Posterior cingulate gyrus (tissue), 11 donors: ENCODE measurements around the gene ZNF277.
"Not testable (repeated sequence)": the region's sequence is repeated elsewhere in the genome, so short reads cannot be mapped to it uniquely, and the experiment has no call there.

Experiments
- DNase-seq, 10 donors: peaks; one replicate each; pipeline versions ENCODE4 v3.0.0 to v3.0.0-alpha.2; 2020 to 2021; ENCODE audit warnings: mixed read lengths in 3 of 10
- intact Hi-C: fragments of 100-400 bp; cut with DNase I; formaldehyde crosslinking; loops from one replicate; pipeline ENCODE4 v1.15.1; 2023

ZNF277 gene

GRCh38 chr7:112282476-112283188 is 76.1 kb downstream of the ZNF277 start:
- intact Hi-C loops, result no loop called here
- DNase-seq, result no peak

DNA sequence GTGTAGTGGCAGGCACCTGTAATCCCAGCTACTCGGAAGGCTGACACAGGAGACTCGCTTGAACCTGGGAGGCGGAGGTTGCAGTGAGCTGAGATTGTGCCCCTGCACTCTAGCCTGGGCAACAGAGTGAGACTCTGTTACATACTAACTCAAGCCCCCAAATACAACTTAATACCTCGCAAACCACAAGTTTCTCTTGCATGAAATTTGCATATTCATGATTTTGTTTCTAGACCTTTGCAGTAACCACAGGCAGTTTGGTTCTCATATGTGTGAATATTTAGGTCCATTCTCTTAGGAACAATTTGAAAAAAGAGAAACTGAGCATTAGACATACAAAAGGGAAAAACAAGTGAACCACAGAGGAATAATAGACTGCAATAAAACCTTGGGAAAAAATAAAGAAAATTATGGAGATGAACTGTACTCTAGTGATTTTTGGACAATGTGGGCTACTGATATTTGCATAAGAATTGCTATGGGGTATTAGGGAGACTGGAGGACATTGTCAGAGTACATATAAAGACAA is 77.0 kb downstream of the ZNF277 start:
- DNase-seq, result no peak
- intact Hi-C loops, result no loop called here

GRCh38 chr7:112286250-112287086 is 80.0 kb downstream of the ZNF277 start:
- DNase-seq, result peak in 4 of 10 donors; percentile 18 to 67 (median 32)
- intact Hi-C loops, result no loop called here

DNA sequence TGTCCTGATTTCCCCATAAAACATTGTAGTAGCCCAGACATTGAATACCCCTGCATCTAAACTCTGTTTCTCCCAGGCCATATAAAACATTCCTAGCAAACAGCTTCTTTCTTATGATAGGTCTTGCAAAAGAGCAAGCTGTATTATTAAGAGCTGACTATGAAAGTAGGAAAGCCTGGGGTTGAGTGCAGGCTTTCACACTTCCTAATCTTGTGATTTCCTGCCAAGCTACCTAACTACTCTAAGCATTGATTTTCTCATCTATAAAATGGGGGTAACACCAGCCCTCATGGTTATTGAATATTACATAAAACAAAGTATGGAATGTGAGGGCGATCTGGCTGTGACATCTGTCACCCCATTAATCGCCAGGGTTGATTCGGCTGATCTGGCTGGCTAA is 81.8 kb downstream of the ZNF277 start:
- intact Hi-C loops, result no loop called here

DNA sequence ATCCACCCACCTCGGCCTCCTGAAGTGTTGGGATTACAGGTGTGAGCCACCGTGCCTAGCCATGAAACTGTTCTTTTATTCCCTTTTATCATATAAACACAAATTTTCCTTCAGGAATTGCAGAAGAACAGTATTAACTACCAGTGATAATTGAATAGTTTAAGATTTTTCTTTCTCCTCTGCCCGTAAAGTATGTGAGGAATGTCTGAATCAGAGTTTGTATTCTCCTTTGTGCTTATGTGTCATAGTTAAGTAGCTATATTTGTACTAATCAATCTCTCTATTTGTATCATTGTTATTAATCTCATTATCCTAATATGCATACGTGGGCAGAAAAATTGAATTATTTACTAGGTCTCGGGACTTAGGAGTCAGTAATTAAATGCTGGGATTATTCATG is 83.6 kb downstream of the ZNF277 start:
- intact Hi-C loops, result no loop called here
- no peak for DNase-seq

More for the DNA sequence above, 81.8 kb downstream of the ZNF277 start:
- DNase-seq, result no peak

DNA sequence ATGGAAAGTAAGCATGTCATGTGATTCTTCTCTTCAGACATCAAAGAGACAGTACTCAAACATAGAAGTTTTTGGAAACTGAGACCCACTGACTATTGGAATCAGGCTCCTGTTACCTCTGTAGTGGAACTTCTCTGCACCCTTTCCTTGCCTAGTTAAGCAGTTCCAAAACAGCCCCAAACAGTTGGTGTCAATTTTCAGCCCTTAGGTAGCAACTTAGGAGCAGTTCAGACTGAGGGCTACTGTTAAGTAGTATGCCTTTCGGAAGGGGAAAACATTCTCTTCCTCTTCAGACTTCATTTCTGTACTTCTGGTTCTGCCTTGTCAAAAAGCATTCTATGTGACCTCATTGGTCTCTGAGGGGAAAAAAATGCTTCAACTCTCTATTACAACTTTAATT is 85.7 kb downstream of the ZNF277 start:
- intact Hi-C loops, result no loop called here

DNA sequence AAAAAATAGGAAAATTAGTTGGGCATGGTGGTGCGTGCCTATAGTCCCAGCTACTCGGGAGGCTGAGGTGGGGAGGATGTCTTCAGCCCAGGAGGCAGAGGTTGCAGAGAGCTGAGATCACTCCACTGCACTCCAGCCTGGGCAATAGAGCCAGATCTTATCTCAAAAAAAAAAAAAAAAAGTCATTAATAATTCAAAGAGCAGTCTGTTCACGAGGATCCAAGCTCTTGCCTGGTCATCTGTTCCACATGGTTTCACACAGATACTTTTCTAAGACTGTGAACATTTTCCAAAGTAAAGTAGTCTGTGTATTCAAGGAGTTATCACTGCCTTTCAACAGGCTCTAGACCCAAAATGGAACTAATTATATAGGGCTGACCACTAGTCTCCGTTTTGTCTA is 86.9 kb downstream of the ZNF277 start:
- intact Hi-C loops, result no loop called here

More for the DNA sequence above, 85.7 kb downstream of the ZNF277 start:
- no peak for DNase-seq

GRCh38 chr7:112296432-112296831 is 89.9 kb downstream of the ZNF277 start:
- intact Hi-C loops, result no loop called here

More for the DNA sequence above, 86.9 kb downstream of the ZNF277 start:
- no peak for DNase-seq

GRCh38 chr7:112297681-112298080 is 91.2 kb downstream of the ZNF277 start:
- intact Hi-C loops, result no loop called here
- no peak for DNase-seq

More at GRCh38 chr7:112296432-112296831, 89.9 kb downstream of the ZNF277 start:
- no peak for DNase-seq

DNA sequence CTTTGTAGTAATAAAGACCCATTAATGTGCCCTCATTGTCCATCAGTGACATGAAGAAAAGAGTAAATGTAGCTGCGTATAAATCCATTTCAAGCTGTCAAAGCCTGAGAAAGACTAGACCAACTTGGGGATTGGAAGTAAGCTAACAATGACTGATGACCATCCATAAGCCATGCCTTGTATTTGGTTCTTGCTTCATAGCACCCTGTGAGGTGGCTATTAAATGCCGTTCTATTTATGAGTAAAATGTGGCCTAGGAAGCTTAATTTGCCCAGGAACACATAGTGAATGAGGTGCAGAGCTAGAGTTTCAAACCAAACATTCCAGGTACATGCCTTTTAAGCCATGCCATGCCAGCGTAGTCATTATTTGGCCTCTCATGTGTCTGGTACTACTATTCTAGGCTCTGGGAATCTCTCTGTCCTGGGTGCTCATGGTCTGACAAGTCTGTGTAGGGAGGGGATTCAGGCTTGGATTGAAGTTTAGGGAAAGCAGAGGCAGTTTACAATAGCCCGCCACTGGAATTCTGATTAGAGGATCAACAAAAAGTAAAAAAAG is 92.1 kb downstream of the ZNF277 start:
- no peak for DNase-seq
- intact Hi-C loops, result no loop called here

DNA sequence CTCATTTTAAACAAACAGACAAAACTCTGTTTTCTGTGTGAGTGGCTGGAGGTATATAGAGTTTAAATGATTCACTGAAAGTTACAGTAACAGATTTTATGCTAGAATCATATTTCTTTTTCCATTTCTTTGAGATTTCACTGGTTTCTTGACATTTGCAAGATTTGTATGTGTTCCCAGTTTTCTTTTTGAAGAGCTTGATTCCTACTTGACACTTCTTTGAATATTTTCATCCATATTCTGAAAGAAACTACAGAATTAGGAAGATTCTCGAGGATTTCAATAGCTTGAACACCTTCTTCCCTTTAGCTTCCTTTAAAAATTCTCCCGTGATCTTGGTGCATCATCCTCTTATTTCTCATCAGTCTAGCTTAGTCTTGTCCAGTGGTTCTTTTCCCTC is 93.6 kb downstream of the ZNF277 start:
- intact Hi-C loops, result no loop called here
- no peak for DNase-seq

DNA sequence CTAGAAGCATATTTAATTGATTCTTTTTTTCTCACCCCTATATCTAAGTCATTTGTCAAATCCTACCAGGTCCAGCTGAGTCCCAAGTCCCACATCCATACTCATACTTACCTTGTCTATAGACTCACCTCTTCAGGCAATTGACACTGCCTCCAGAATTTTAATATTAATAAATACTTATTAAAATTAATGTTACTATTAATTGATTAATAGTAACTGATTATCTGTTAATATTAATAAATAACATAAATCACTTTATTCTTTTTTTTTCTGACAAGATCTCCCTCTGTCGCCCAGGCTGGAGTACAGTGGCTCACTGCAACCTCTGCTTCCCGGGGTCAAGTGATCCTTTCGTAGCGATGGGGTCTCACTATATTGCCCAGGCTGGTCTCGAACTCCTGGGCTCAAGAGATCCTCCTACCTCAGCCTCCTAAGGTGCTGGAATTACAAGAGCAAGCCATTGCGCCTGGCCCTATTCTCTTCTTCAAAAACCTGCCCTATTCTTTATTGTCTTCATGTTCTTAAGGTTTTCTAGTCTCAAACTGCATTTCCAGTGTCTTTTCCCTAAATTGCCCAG is 94.4 kb downstream of the ZNF277 start:
- no peak for DNase-seq
- intact Hi-C loops, result no loop called here

DNA sequence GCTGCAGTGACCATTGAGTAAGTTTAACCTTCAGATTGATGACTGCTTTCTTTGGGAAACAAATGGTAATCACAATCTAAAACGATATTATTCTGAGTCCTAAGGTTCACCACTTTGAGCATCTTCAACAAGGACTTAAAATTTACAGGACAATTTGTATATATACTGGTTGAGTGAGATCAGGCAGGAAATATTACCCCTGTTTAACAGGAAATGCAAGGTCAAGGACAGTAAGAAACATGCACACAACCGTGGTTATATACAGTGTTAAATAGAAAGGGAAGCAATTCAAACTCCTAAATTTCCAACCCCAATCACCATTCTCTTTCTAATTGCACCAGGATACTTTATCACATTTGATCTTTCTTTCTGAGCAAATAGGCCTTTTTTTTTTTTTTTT is 96.1 kb downstream of the ZNF277 start:
- DNase-seq, result no peak
- intact Hi-C loops, result no loop called here

DNA sequence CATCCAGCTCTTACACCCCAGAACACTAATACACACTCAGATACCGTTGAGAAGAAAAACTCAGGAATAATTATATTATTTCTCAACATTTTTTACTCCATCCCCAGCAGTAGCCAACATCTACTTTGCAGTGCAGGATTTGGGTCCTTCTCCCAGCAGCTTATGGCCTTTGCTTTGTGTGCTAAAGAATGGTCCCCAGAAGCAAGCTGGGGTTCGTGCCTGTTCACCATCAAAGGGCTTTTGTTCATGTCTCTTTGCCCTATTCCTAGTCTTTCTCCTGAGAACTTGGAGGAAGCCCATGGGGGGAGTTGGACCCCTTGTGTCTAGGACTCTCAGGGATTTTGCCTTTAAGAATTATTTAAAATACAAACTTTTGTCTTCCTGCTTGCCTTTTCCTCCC is 100.4 kb downstream of the ZNF277 start:
- intact Hi-C loops, result no loop called here
- peak in 1 of 10 donors; percentile 20 for DNase-seq

GRCh38 chr7:112307506-112307905 is 101.0 kb downstream of the ZNF277 start:
- DNase-seq, result no peak

GRCh38 chr7:112308974-112309373 is 102.5 kb downstream of the ZNF277 start:
- intact Hi-C loops, result no loop called here
- no peak for DNase-seq

More at GRCh38 chr7:112307506-112307905, 101.0 kb downstream of the ZNF277 start:
- intact Hi-C loops, result no loop called here

DNA sequence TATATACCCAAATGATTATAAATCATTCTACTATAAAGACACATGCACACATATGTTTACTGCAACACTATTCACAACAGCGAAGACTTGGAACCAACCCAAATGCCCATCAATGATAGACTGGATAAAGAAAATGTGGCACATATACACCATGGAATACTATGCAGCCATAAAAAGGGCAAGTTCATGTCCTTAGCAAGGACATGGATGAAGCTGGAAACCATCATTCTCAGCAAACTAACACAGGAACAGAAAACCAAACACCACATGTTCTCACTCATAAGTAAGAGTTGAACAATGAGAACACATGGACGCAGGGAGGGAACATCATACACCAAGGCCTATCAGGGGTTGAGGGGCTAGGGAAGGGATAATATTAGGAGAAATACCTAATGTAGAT is 110.3 kb downstream of the ZNF277 start:
- DNase-seq, intact Hi-C loops: not testable (repeated sequence)

DNA sequence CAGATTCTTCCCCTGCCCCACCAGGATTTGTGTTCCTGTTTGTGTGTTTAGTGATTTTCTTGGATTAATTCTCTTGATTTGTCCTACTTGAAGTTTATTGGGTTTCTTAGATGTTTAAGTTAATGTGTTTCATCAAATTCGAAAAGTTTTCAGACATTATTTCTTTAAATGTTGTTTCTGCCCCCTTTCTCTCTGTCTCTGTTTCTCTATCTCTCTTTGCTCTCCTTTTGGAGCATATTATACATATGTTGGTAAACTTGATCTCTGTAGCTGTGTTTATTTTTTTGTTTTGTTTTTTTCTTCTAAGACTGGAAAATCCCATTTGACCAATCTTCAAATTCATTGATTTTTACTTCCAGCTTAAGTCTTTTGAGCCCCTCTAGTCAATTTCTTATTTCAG is 115.6 kb downstream of the ZNF277 start:
- intact Hi-C loops, result no loop called here
- DNase-seq, result no peak

DNA sequence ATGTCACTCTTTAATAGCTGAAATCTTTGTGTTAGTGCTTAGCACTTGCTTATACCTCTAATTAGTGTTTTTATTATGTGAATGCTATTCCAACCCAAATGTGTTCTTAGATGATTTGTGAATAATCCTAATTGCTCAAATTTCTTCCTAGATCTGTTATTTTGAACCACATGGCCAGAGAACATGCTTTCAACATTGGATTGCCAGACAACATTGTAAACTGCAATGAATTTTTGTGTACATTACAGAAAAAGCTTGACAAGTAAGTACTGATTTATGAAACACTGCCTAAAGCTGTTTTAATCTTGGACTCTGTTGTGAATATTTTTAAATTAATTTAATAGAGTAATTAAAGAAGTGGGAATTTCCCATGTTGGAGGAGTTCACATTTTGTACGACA is 121.1 kb downstream of the ZNF277 start:
- intact Hi-C loops, result no loop called here
- no peak for DNase-seq

- DNase-seq, result no peak
- intact Hi-C loops, result no loop called here
These were observed 125.0 kb downstream of the ZNF277 start for GRCh38 chr7:112331492-112331891.

DNA sequence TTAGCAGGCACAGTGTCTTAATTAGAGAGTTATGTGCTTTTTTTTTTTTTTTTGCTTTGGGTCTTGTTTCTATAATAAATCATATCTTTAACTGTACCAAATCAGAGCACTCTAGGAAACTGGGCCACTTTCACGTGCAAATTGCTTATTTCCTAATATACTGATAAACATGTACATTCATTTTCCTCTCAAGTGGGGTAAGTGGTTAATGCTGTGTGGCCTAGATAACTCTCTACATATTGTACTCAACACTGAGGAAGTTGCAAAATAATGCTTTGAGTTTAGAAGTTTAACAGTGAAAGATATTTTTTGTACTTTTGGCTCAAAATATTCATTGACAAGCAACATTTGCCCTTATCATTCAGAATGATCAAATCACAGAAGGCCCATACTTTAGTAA is 127.9 kb downstream of the ZNF277 start:
- intact Hi-C loops, result no loop called here
- no peak for DNase-seq
